ENCODE measurements around the gene EPC1. TPM values are rescaled to one million over a fixed set of nuclear protein-coding genes. Genes with fewer than 3 reads are reported as not detected.
A peak's percentile ranks its signal among the peaks of the same experiment; 100 is the strongest.

EPC1 gene
- polyA plus RNA-seq, 2 of the 4 experiments (the other 2 are of a cell fraction), result 14.7 to 47.2 TPM

GRCh38 chr10:32349968-32350738, 3.2 kb upstream of the EPC1 start:
- no peak for FAIRE-seq
- ChIA-PET CTCF (interaction anchor here (0.6 to 11.6 kb wide), 3 partner anchors 9 to 91 kb away, joined by 3 to 118 read pairs (median 3); no protein-coding TSS in a partner anchor), POLR2A (no interaction called here)
- H3K27ac ChIP-seq, result 0 out of 6 replicates have a peak overlapping the region, but pooled peaks of 1 of the 2 experiments have one; percentile 33
- no peak for TF ChIP-seq ESRRA (IDR thresholded peaks at IDR 0.05; ENCODE audit: borderline replicate concordance, low read length)
- ATAC-seq, result no peak
- DNase-seq (ENCODE audit: low read depth in 1 of 2, low spot score in 1 of 2), result no peak
- H3K4me3 ChIP-seq, result no peak overlapping the region
- H3K4me2 ChIP-seq, result peak overlapping the region; percentile 79
- WGBS (ENCODE audit: missing lambda C conversion rate), result 66% methylated on average over 7 of the region's 7 CpGs
- no peaks in the 10 kb centered on the region for H3K9me3 ChIP-seq
- peaks cover 47% of the 10 kb centered on the region; the same call in 2 of the 3 replicates for H3K4me1 ChIP-seq

DNA sequence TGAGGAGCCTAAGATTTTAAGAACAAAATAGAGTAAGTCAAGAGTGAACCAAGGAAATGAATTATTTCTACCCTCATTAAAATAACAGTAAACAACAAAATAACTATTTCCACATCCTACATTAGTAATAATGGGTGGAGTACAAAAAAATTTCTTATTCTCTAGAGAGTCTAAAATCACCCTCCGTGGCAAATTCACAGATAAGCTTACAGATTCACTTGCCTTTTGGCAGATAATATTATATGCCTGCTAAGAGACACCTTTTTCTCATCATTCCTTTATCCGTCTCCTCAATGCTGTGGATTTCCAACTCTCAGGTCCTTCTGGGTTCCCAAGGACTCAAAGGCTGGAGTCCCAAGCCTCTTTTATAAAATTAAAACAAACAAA, 2.2 kb upstream of the EPC1 start:
- 72% methylated on average over 2 of the region's 2 CpGs for WGBS (ENCODE audit: missing lambda C conversion rate)
- POLR2A ChIA-PET, result no interaction called here
- H3K4me2 ChIP-seq, result peak overlapping the region; percentile 79
- H3K9me3 ChIP-seq, result no peaks in the 10 kb centered on the region
- CTCF ChIA-PET, result interaction anchor here (0.9 to 11.6 kb wide), 4 partner anchors 10 to 159 kb away, joined by 3 to 118 read pairs (median 4); no protein-coding TSS in a partner anchor
- FAIRE-seq (no peak), DNase-seq (ENCODE audit: low read depth in 1 of 2, low spot score in 1 of 2) (no peak), ATAC-seq (no peak)
- no peak overlapping the region for H3K4me3 ChIP-seq
- H3K27ac ChIP-seq, result peak overlapping the region in 1 of 2 experiments; percentile 33; a peak in 1 of 6 replicates
- H3K4me1 ChIP-seq, result peaks cover 57% of the 10 kb centered on the region; the same call in 2 of the 3 replicates
- TF ChIP-seq EP300 (IDR thresholded peaks at IDR 0.05), result no peak
- no peak for TF ChIP-seq FOSL2 (IDR thresholded peaks at IDR 0.05)
- no peak for TF ChIP-seq FOSL2 (CRISPR knock-in tag; IDR thresholded peaks at IDR 0.05)
- TF ChIP-seq JUN (IDR thresholded peaks at IDR 0.05), result no peak
- TF ChIP-seq JUNB (IDR thresholded peaks at IDR 0.05), result no peak
- no peak for TF ChIP-seq RNF2 (IDR thresholded peaks at IDR 0.05; ENCODE audit: borderline replicate concordance, low read depth)
- TF ChIP-seq CBX2 (IDR thresholded peaks at IDR 0.05; ENCODE audit: borderline replicate concordance, low read depth), result no peak
- TF ChIP-seq ZNF302 (CRISPR knock-in tag; IDR thresholded peaks at IDR 0.05), result no peak
- TF ChIP-seq PBX3 (IDR thresholded peaks at IDR 0.05), result no peak
- TF ChIP-seq HEYL (CRISPR knock-in tag; IDR thresholded peaks at IDR 0.05), result no peak
- TF ChIP-seq ESRRA (IDR thresholded peaks at IDR 0.05; ENCODE audit: borderline replicate concordance, low read length), result no peak
- TF ChIP-seq CBX8 (IDR thresholded peaks at IDR 0.05), result no peak
- TF ChIP-seq CEBPB (IDR thresholded peaks at IDR 0.05), result no peak
- no peak for TF ChIP-seq ZC3H11A (IDR thresholded peaks at IDR 0.05)
- TF ChIP-seq HDAC2 (IDR thresholded peaks at IDR 0.05), result no peak
- no peak for TF ChIP-seq PHF8 (IDR thresholded peaks at IDR 0.05; ENCODE audit: borderline replicate concordance, low read depth)
- no peak for TF ChIP-seq RCOR1 (IDR thresholded peaks at IDR 0.05; ENCODE audit: low read depth, low read length)
- TF ChIP-seq NR3C1 (IDR thresholded peaks at IDR 0.05), result no peak

GRCh38 chr10:32348297-32349198, 1.6 kb upstream of the EPC1 start:
- ATAC-seq (no peak), FAIRE-seq (no peak), DNase-seq (ENCODE audit: low read depth in 1 of 2, low spot score in 1 of 2) (no peak)
- H3K4me1 ChIP-seq, result peaks cover 62% of the 10 kb centered on the region; the same call in 2 of the 3 replicates
- H3K4me3 ChIP-seq, result peak overlapping the region; percentile 78; the same call in 2 of the 3 replicates
- POLR2A ChIA-PET, result interaction anchor here (1.3 to 1.4 kb wide), 2 partner anchors 20 to 632 kb away, joined by 3 read pairs; no protein-coding TSS in a partner anchor
- WGBS (ENCODE audit: missing lambda C conversion rate), result 53% methylated on average over 18 of the region's 18 CpGs
- CTCF ChIA-PET, result interaction anchor here (0.9 to 11.6 kb wide), 3 partner anchors 20 to 159 kb away, joined by 4 to 118 read pairs (median 5); no protein-coding TSS in a partner anchor
- TF ChIP-seq FOSL2 (IDR thresholded peaks at IDR 0.05) (no peak), FOSL2 (CRISPR knock-in tag; IDR thresholded peaks at IDR 0.05) (no peak), NPAS2 (CRISPR knock-in tag; IDR thresholded peaks at IDR 0.05; ENCODE audit: borderline replicate concordance) (no peak), SMC3 (IDR thresholded peaks at IDR 0.05) (no peak), REST (IDR thresholded peaks at IDR 0.05) (no peak), SREBF2 (IDR thresholded peaks at IDR 0.05) (no peak)
- TF ChIP-seq, protein P1, sequence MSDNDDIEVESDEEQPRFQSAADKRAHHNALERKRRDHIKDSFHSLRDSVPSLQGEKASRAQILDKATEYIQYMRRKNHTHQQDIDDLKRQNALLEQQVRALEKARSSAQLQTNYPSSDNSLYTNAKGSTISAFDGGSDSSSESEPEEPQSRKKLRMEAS (IDR thresholded peaks at IDR 0.05), result no peak
- H3K27ac ChIP-seq, result peak overlapping the region; percentile 17 to 99; a peak in 5 of 6 replicates
- peak overlapping the region; percentile 79 for H3K4me2 ChIP-seq
- no peaks in the 10 kb centered on the region for H3K9me3 ChIP-seq

Measured in A549 (cell line).